ENCODE results near the gene TOR3A.
A peak's percentile ranks its signal among the peaks of the same experiment; 100 is the strongest.
"Not testable (repeated sequence)": the region's sequence is repeated elsewhere in the genome, so short reads cannot be mapped to it uniquely, and the experiment has no call there.

The TOR3A gene

GRCh38 chr1:179081687-179082332 is at the start of gene TOR3A:
TSS of gene TOR3A (plus strand) at chr1:179082070. CDS start at chr1:179082129, 59 bp downstream.
- DNase-seq (ENCODE audit: low read depth) = peak; percentile 74
- TF ChIP-seq CTCF (conservative IDR thresholded peaks at IDR 0.05; ENCODE audit: low read depth, low read length) = no peak

GRCh38 chr1:179034720-179035119 is 47.1 kb upstream of the TOR3A start:
- no peak overlapping the region for H3K4me3 ChIP-seq (ENCODE audit: low read length)
- TF ChIP-seq CTCF (conservative IDR thresholded peaks at IDR 0.05; ENCODE audit: low read depth, low read length) = no peak
- no peak for DNase-seq (ENCODE audit: low read depth)

More at GRCh38 chr1:179081687-179082332, at the start of gene TOR3A:
- H3K4me3 ChIP-seq (ENCODE audit: low read length) = peak within 1 kb of the TSS; percentile 66

- DNase-seq (ENCODE audit: low read depth) = no peak
- H3K4me3 ChIP-seq (ENCODE audit: low read length) = no peak overlapping the region
- no peak for TF ChIP-seq CTCF (conservative IDR thresholded peaks at IDR 0.05; ENCODE audit: low read depth, low read length)
Observed at GRCh38 chr1:179036844-179037465, 44.9 kb upstream of the TOR3A start.

GRCh38 chr1:179038528-179039281 is 43.2 kb upstream of the TOR3A start:
- no peak overlapping the region for H3K4me3 ChIP-seq (ENCODE audit: low read length)
- TF ChIP-seq CTCF (conservative IDR thresholded peaks at IDR 0.05; ENCODE audit: low read depth, low read length) = no peak
- no peak for DNase-seq (ENCODE audit: low read depth)

GRCh38 chr1:179039502-179040174 is 42.2 kb upstream of the TOR3A start:
- not testable (repeated sequence) for DNase-seq (ENCODE audit: low read depth)

GRCh38 chr1:179040175-179040551 is 41.7 kb upstream of the TOR3A start:
- H3K4me3 ChIP-seq (ENCODE audit: low read length); DNase-seq (ENCODE audit: low read depth): not testable (repeated sequence)

More at GRCh38 chr1:179039502-179040174, 42.2 kb upstream of the TOR3A start:
- H3K4me3 ChIP-seq (ENCODE audit: low read length) = not testable (repeated sequence)

- DNase-seq (ENCODE audit: low read depth) = no peak
- H3K4me3 ChIP-seq (ENCODE audit: low read length) = no peak overlapping the region
- no peak for TF ChIP-seq CTCF (conservative IDR thresholded peaks at IDR 0.05; ENCODE audit: low read depth, low read length)
Observed at GRCh38 chr1:179042087-179042486, 39.8 kb upstream of the TOR3A start.
